Natural killer cell treated with Interleukin-12 subunit alpha and Interleukin-12 subunit beta and Interleukin-15 and Interleukin-18, amount 100 ng/mL, for 72 hours (primary cell): ENCODE data around the gene NR5A1. TPM values are rescaled to one million over a fixed set of nuclear protein-coding genes. Genes with fewer than 3 reads are reported as not detected.
A peak's percentile ranks its signal among the peaks of the same experiment; 100 is the strongest.

Source experiments
- ATAC-seq, 2 donors: fragments of 150-1000 bp; cut with Tn5 transposase in 1 of 2; sonication (Bioruptor Pico), chemical (Tn5 transposase) in 1 of 2; 2 replicates each; pipeline ENCODE4 v1.10.0; 2021
- DNase-seq: peaks from one replicate; pipeline ENCODE4 v3.0.0; 2022; ENCODE audit warnings: low spot score
- H3K27ac Mint-ChIP-seq, 2 donors: 1 replicate in 1 of 2; 2 replicates in 1 of 2; pipeline ENCODE4 v1.8.0; 2022; ENCODE audit warnings: mixed read lengths in 2 of 2, mild to moderate bottlenecking in 1 of 2, moderate library complexity in 1 of 2
- H3K27me3 Mint-ChIP-seq, 2 donors: 1 replicate in 1 of 2; 2 replicates in 1 of 2; pipeline ENCODE4 v1.8.0; 2022; ENCODE audit warnings: mixed read lengths in 2 of 2
- H3K36me3 Mint-ChIP-seq: one replicate; pipeline ENCODE4 v1.8.0; 2022; ENCODE audit warnings: mixed read lengths
- H3K4me1 Mint-ChIP-seq, 2 donors: 1 replicate in 1 of 2; 2 replicates in 1 of 2; pipeline ENCODE4 v1.8.0; 2022; ENCODE audit warnings: low read depth in 2 of 2, mixed read lengths in 2 of 2, mild to moderate bottlenecking in 1 of 2
- H3K4me3 Mint-ChIP-seq: one replicate; pipeline ENCODE4 v1.8.0; 2022; ENCODE audit warnings: mixed read lengths
- H3K9me3 Mint-ChIP-seq: 2 replicates; pipeline ENCODE4 v1.8.0; 2022; ENCODE audit warnings: mixed read lengths
- total RNA-seq, 2 donors: library from RNA; stranded (reverse); gene quantifications; one replicate each; pipeline ENCODE4 v1.2.3, GENCODE V29; 2022

The NR5A1 gene
- total RNA-seq, 2 donors from 2014 or later = not detected

- Mint-ChIP-seq H3K4me1 (peaks cover 19 to 29% of the 10 kb centered on the region in 2 donors), H3K4me3 (no peak overlapping the region), H3K27ac (no peak overlapping the region), H3K9me3 (no peaks in the 10 kb centered on the region), H3K36me3 (peaks cover 6% of the 10 kb centered on the region), H3K27me3 (peaks cover 14 to 16% of the 10 kb centered on the region in 2 donors)
- no peak for ATAC-seq
- no peak for DNase-seq
These were observed 8.0 kb downstream of the NR5A1 start for GRCh38 chr9:124499216-124499615.

GRCh38 chr9:124498499-124499146 lies 8.6 kb downstream of the NR5A1 start:
- no peak for ATAC-seq
- Mint-ChIP-seq H3K36me3 (peaks cover under 1% of the 10 kb centered on the region), H3K4me1 (peaks cover 13 to 24% of the 10 kb centered on the region in 2 donors), H3K9me3 (no peaks in the 10 kb centered on the region), H3K4me3 (no peak overlapping the region), H3K27me3 (peaks cover 9 to 10% of the 10 kb centered on the region in 2 donors), H3K27ac (no peak overlapping the region)
- no peak for DNase-seq

DNA sequence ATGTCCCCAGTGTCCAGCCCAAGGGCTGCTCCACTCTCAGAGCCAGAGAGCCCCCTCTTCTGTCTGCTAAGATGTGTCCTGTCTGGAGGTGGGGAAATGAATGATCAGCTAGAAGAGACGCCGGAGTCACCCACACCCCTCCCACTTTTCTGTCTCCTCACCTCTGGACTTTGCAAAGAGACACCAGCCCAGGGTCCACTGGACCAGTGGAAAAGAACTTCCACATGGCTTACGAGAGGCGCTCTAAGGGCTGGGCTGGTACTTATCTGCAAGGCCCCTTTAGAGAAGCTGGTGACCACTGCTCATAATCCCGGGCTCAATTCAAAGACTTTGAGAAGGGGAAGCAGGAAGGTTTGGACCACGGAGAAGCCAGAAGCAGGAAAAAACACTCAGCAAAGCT lies 9.2 kb downstream of the NR5A1 start:
- Mint-ChIP-seq H3K4me3 (no peak overlapping the region), H3K36me3 (no peaks in the 10 kb centered on the region), H3K27me3 (peaks cover 8% of the 10 kb centered on the region in 2 donors), H3K27ac (no peak overlapping the region), H3K9me3 (no peaks in the 10 kb centered on the region), H3K4me1 (peaks cover 12 to 23% of the 10 kb centered on the region in 2 donors)
- no peak for DNase-seq
- ATAC-seq = no peak

DNA sequence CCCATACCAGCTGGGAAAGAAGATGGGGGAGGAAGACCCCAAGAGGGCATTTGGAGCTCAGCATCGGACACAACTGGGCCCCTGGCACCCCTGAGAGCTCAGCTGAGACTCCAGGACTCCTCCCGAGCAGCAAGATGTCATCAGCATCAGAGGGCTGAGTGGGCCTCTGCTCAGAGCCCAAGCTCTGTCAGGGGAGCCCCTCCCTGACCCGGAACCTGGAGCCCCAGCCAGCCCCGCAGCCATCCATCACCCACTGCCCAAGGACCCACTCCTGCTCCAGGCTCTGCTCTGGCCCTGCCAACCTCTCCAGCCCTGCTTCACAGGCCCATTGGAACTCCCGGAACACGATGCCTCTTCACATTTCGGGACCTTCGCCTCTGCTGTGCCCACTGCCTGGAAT lies 9.8 kb downstream of the NR5A1 start:
- Mint-ChIP-seq H3K27ac (no peak overlapping the region), H3K9me3 (no peaks in the 10 kb centered on the region), H3K36me3 (no peaks in the 10 kb centered on the region), H3K27me3 (peaks cover 8% of the 10 kb centered on the region in 2 donors), H3K4me3 (no peak overlapping the region), H3K4me1 (peaks cover 12 to 23% of the 10 kb centered on the region in 2 donors)
- no peak for ATAC-seq
- no peak for DNase-seq

DNA sequence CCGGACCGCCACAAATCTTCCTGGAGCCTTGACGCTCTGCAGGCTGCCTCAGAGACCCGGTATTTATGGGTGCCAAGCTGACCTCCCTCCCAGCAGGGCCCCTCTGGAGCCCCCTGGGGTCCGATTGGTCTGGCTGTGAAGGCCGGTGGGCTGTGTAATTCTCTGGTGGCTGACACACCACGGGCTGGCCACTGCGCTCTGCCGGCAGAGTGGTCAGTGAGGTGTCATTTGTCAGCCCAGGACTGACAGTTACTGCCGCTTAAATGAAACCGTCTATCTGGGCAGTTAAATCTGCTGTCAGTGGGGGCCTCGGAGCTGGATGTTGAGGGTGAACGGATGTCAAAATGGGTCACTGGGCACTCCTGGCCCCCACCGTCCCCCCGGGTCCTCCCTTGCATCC lies 10.7 kb downstream of the NR5A1 start:
- Mint-ChIP-seq H3K9me3 (no peaks in the 10 kb centered on the region), H3K4me1 (peaks cover 12 to 23% of the 10 kb centered on the region in 2 donors), H3K27ac (peak overlapping the region in 1 of 2 donors; percentile 43), H3K4me3 (no peak overlapping the region), H3K36me3 (no peaks in the 10 kb centered on the region), H3K27me3 (peaks cover 8% of the 10 kb centered on the region in 2 donors)
- ATAC-seq (no peak), DNase-seq (no peak)

GRCh38 chr9:124496075-124496449 lies 11.1 kb downstream of the NR5A1 start:
- Mint-ChIP-seq H3K9me3 (no peaks in the 10 kb centered on the region), H3K36me3 (no peaks in the 10 kb centered on the region), H3K27me3 (peaks cover 8% of the 10 kb centered on the region in 2 donors), H3K4me1 (peaks cover 12 to 23% of the 10 kb centered on the region in 2 donors), H3K4me3 (no peak overlapping the region), H3K27ac (peak overlapping the region in 1 of 2 donors; percentile 43)
- ATAC-seq (no peak), DNase-seq (no peak)

- Mint-ChIP-seq H3K36me3 (no peaks in the 10 kb centered on the region), H3K27me3 (peaks cover 3 to 8% of the 10 kb centered on the region in 2 donors), H3K4me3 (no peak overlapping the region), H3K9me3 (no peaks in the 10 kb centered on the region), H3K4me1 (peaks cover 7 to 19% of the 10 kb centered on the region in 2 donors), H3K27ac (peak overlapping the region in 1 of 2 donors; percentile 43)
- ATAC-seq = no peak
- no peak for DNase-seq
These were observed 11.8 kb downstream of the NR5A1 start for GRCh38 chr9:124495126-124496074.

DNA sequence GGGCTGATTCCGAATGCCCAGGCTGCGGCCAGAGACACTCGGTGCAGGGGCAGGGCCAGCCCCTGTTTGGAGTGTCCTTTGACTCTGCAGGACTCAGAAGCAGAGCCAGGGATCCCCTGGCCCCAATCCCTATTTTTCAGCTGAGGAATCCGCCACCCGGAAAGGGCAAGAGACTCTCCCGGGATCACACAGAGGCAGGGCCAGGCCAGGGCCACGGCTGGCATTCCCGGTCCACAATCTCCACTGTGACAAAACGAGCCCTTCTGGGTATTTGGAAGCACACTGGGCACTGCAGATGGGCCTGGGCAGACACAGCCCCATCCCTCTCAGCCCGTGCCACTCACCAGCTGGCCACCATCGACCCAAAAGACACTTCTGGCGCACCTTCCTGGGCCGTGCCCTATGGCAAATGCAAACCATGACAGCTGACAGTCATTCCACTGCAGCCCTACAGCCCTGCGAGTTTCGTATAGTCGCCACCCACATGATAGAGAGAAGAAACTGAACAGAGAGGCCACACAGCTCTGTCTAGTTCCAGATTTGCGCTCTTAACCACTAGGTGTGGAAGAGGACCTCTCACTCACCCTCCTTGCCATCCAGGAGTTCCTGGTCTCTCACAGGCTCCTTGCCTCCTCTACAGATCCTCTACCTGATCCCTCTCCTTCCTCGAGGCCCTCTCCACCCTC lies 13.3 kb downstream of the NR5A1 start:
- Mint-ChIP-seq H3K27ac (no peak overlapping the region), H3K27me3 (peaks cover 0 to 3% of the 10 kb centered on the region in 2 donors), H3K4me3 (no peak overlapping the region), H3K36me3 (no peaks in the 10 kb centered on the region), H3K4me1 (peaks cover 7 to 19% of the 10 kb centered on the region in 2 donors), H3K9me3 (no peaks in the 10 kb centered on the region)
- no peak for ATAC-seq
- DNase-seq = no peak

DNA sequence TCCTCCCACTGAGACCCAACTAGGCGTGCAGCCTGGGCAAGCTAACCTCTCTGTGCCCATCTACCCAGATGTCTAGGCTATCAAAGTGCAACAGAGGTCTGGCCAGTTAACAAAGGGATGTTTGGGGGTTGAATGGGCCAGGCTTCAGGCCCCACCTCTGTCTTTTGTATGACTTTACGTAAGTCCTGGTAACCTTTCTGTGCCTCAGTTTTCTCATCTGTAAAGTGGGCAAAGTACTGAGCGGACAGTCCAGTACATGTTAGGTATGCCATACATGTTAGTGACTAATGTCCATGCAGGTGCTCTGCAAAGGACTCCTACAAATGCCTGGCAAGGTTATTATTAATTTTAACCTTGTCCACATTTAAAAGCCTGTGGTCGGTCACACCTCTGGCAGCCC lies 14.0 kb downstream of the NR5A1 start:
- Mint-ChIP-seq H3K4me3 (no peak overlapping the region), H3K27ac (no peak overlapping the region), H3K9me3 (no peaks in the 10 kb centered on the region), H3K4me1 (peaks cover 7 to 19% of the 10 kb centered on the region in 2 donors), H3K36me3 (no peaks in the 10 kb centered on the region), H3K27me3 (peaks cover 0 to 3% of the 10 kb centered on the region in 2 donors)
- no peak for DNase-seq
- ATAC-seq = no peak

DNA sequence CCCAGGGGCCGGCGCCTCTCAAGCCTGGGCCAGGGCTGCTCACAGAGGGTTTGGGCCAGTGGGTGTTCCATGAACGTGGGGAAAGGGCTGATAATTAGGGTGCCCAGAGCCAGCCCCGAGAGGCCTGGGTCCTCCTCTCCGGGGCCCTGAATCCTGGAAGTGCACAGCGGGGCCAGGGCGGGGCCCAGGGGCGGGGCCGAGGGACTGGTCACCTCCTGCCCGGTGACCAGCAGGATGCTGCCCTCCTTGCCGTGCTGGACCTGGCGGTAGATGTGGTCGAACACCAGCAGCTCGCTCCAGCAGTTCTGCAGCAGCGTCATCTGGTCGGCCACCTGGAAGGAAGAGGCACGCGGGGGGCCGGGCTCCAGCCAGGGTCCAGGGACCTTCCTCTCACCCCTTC lies 14.4 kb downstream of the NR5A1 start:
- ATAC-seq = no peak
- Mint-ChIP-seq H3K27ac (no peak overlapping the region), H3K27me3 (peaks cover 0 to 3% of the 10 kb centered on the region in 2 donors), H3K36me3 (no peaks in the 10 kb centered on the region), H3K9me3 (no peaks in the 10 kb centered on the region), H3K4me3 (no peak overlapping the region), H3K4me1 (peaks cover 7 to 19% of the 10 kb centered on the region in 2 donors)
- no peak for DNase-seq

- ATAC-seq (no peak), DNase-seq (no peak)
- H3K27me3 Mint-ChIP-seq = peaks cover 0 to 3% of the 10 kb centered on the region in 2 donors
- H3K27ac Mint-ChIP-seq = no peak overlapping the region
- H3K4me3 Mint-ChIP-seq = no peak overlapping the region
- H3K4me1 Mint-ChIP-seq = peaks cover 7 to 10% of the 10 kb centered on the region in 2 donors
- H3K9me3 Mint-ChIP-seq = no peaks in the 10 kb centered on the region
- no peaks in the 10 kb centered on the region for H3K36me3 Mint-ChIP-seq
These were observed 15.9 kb downstream of the NR5A1 start for GRCh38 chr9:124491049-124491975.

DNA sequence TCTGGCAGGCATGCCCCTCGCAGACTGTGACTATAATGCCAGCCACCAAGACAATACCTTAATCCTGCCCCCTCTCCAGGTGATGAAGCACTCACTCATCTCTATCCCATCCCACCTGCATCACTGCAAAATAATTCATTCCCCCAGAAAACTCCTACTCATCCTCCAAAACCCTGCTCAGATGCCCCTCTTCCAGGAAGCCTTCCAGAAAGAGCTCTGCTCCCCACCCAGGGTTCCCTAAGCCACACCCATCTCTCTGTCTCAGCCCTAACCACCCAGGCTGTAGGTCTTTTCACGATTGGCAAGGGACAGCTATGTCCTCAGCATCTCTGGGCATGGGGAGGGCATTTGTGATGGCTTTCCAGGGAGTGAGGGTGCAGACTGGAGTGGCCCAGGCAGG lies 17.2 kb downstream of the NR5A1 start:
- H3K27me3 Mint-ChIP-seq = peaks cover 0 to 3% of the 10 kb centered on the region in 2 donors
- no peak overlapping the region for H3K27ac Mint-ChIP-seq
- no peaks in the 10 kb centered on the region for H3K36me3 Mint-ChIP-seq
- DNase-seq = no peak
- no peaks in the 10 kb centered on the region for H3K4me1 Mint-ChIP-seq
- no peaks in the 10 kb centered on the region for H3K9me3 Mint-ChIP-seq
- no peak for ATAC-seq
- no peak overlapping the region for H3K4me3 Mint-ChIP-seq

- no peaks in the 10 kb centered on the region for H3K4me1 Mint-ChIP-seq
- no peak overlapping the region for H3K27ac Mint-ChIP-seq
- DNase-seq = no peak
- H3K36me3 Mint-ChIP-seq = no peaks in the 10 kb centered on the region
- no peaks in the 10 kb centered on the region for H3K9me3 Mint-ChIP-seq
- no peak overlapping the region for H3K4me3 Mint-ChIP-seq
- H3K27me3 Mint-ChIP-seq = peaks cover 0 to 3% of the 10 kb centered on the region in 2 donors
- ATAC-seq = no peak
These were observed 18.0 kb downstream of the NR5A1 start for GRCh38 chr9:124489222-124489621.
